PC-9 (cell line): ENCODE data around the gene LAMA5. TPM values are rescaled to one million over a fixed set of nuclear protein-coding genes. Genes with fewer than 3 reads are reported as not detected.

Experiments
- BruUV-seq: library from RNA; stranded (reverse); fragments of 400-500 nt; replicated peaks from 2 replicates; lab custom pipeline; 2021; lab: Mats Ljungman, UMichigan
- CTCF ChIA-PET: fragments of 300-600 bp; sonication (Branson Sonifier 250); formaldehyde crosslinking; loops from one replicate; lab custom pipeline; 2022; ENCODE audit warnings: antibody characterized with exemption; lab: Charles Lee
- POLR2A ChIA-PET: fragments of 300-600 bp; sonication (Branson Sonifier 250); formaldehyde crosslinking; loops from one replicate; lab custom pipeline; 2022; ENCODE audit warnings: antibody characterized with exemption; ENCODE audit not compliant: unreplicated experiment; lab: Charles Lee
- DNase-seq, 2 experiments: peaks; one replicate each; pipeline versions ENCODE4 v3.0.0 to v3.0.0-alpha.2; 2015 to 2022; ENCODE audit warnings: mixed read lengths in 1 of 2
- H2AFZ ChIP-seq: fragments of 200-600 bp; sonication (generic); 2 replicates; pipeline ENCODE4 v1.8.1; 2017; ENCODE audit warnings: antibody characterized with exemption
- H3F3A ChIP-seq: fragments of 200-600 bp; sonication (generic); 2 replicates; pipeline ENCODE4 v1.8.1; 2017; ENCODE audit warnings: antibody characterized with exemption, mild to moderate bottlenecking, low read depth; ENCODE audit not compliant: insufficient read depth
- H3K27ac ChIP-seq: fragments of 200-600 bp; sonication (generic); 2 replicates; pipeline ENCODE4 v1.6.1; 2016; ENCODE audit warnings: mixed run types
- H3K27me3 ChIP-seq: fragments of 200-600 bp; sonication (generic); 2 replicates; pipeline ENCODE4 v1.6.1; 2016; ENCODE audit warnings: low read depth, mixed run types; ENCODE audit not compliant: insufficient read depth
- H3K36me3 ChIP-seq: fragments of 200-600 bp; sonication (generic); 2 replicates; pipeline ENCODE4 v1.6.1; 2016; ENCODE audit warnings: low read depth, mixed run types
- H3K4me1 ChIP-seq: fragments of 200-600 bp; sonication (generic); replicated peaks from 2 replicates; pipeline ENCODE4 v1.6.1; 2016; ENCODE audit warnings: mixed run types; ENCODE audit not compliant: insufficient read depth
- H3K4me2 ChIP-seq: fragments of 200-600 bp; sonication (generic); 2 replicates; pipeline ENCODE4 v1.6.1; 2017; ENCODE audit warnings: mixed run types
- H3K4me3 ChIP-seq: fragments of 200-600 bp; sonication (generic); 2 replicates; pipeline ENCODE4 v1.6.1; 2016; ENCODE audit warnings: mixed run types
- H3K79me2 ChIP-seq: fragments of 200-600 bp; sonication (generic); 2 replicates; pipeline ENCODE4 v1.6.1; 2017; ENCODE audit warnings: low read depth, mixed run types
- H3K9me2 ChIP-seq: fragments of 200-600 bp; sonication (generic); 2 replicates; pipeline ENCODE4 v1.8.1; 2017; ENCODE audit warnings: mild to moderate bottlenecking; ENCODE audit not compliant: insufficient read depth
- H3K9me3 ChIP-seq: fragments of 200-600 bp; sonication (generic); 2 replicates; pipeline ENCODE4 v1.8.1; 2016; ENCODE audit warnings: low read depth; ENCODE audit not compliant: insufficient read depth
- H4K20me1 ChIP-seq: fragments of 200-600 bp; sonication (generic); 2 replicates; pipeline ENCODE4 v1.8.1; 2017; ENCODE audit not compliant: insufficient read depth
- EZH2 ChIP-seq: fragments of 200-600 bp; sonication (generic); IDR thresholded peaks from 2 replicates; pipeline ENCODE4 v1.8.0; 2017; ENCODE audit warnings: antibody characterized with exemption, low read depth
- intact Hi-C: fragments of 100-400 bp; cut with micrococcal nuclease; formaldehyde crosslinking; loops from one replicate; pipeline ENCODE4 v1.10.0; 2022; ENCODE audit not compliant: unreplicated experiment
- total RNA-seq: library from RNA; stranded (reverse); gene quantifications from 2 replicates; pipeline ENCODE4 v1.2.3, GENCODE V29; 2021
- TF ChIP-seq, protein P1 (sequence below): fragments of 200-600 bp; sonication (generic); conservative IDR thresholded peaks from 2 replicates; pipeline ENCODE4 v1.6.1; 2017; ENCODE audit warnings: mixed run types, antibody characterized with exemption, mild to moderate bottlenecking, moderate library complexity

The LAMA5 gene
- total RNA-seq, 1 experiment from 2014 or later, result 700 TPM

DNA sequence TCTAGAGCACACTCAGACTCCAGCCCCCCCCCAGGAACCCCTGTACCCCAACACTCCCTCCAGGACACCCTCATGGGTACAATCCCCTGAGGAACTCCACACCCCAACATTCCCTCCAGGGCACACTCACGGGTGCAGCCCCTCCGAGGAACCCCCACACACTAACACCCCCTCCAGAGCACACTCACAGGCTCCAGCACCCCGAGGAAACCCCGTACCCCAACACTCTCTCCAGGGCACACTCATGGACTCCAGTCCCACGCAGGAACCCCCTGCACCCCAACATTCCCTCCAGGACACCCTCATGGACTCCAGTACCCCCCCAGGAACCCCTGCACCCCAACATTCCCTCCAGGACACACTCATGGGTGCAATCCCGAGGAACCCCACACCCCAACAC, 31.6 kb downstream of the LAMA5 start:
- no peak overlapping the region for H3K27ac ChIP-seq
- peaks cover 36% of the 10 kb centered on the region for H3F3A ChIP-seq
- no peaks in the 10 kb centered on the region for H3K9me3 ChIP-seq
- TF ChIP-seq, protein P1, sequence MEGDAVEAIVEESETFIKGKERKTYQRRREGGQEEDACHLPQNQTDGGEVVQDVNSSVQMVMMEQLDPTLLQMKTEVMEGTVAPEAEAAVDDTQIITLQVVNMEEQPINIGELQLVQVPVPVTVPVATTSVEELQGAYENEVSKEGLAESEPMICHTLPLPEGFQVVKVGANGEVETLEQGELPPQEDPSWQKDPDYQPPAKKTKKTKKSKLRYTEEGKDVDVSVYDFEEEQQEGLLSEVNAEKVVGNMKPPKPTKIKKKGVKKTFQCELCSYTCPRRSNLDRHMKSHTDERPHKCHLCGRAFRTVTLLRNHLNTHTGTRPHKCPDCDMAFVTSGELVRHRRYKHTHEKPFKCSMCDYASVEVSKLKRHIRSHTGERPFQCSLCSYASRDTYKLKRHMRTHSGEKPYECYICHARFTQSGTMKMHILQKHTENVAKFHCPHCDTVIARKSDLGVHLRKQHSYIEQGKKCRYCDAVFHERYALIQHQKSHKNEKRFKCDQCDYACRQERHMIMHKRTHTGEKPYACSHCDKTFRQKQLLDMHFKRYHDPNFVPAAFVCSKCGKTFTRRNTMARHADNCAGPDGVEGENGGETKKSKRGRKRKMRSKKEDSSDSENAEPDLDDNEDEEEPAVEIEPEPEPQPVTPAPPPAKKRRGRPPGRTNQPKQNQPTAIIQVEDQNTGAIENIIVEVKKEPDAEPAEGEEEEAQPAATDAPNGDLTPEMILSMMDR, result no peak
- no peak for TF ChIP-seq EZH2
- H3K36me3 ChIP-seq, result peaks cover 42% of the 10 kb centered on the region
- H4K20me1 ChIP-seq, result peaks cover 68% of the 10 kb centered on the region
- no peak overlapping the region for H3K4me3 ChIP-seq
- CTCF ChIA-PET, result no interaction called here
- no peaks in the 10 kb centered on the region for H3K9me2 ChIP-seq
- H3K79me2 ChIP-seq, result peaks cover 32% of the 10 kb centered on the region
- H3K4me2 ChIP-seq, result no peak overlapping the region
- BruUV-seq, result no TSS peak
- H3K27me3 ChIP-seq, result no peaks in the 10 kb centered on the region
- POLR2A ChIA-PET, result no interaction called here
- DNase-seq, result no peak
- intact Hi-C loops, result no loop called here
- H3K4me1 ChIP-seq, result no peaks in the 10 kb centered on the region
- no peak overlapping the region for H2AFZ ChIP-seq

DNA sequence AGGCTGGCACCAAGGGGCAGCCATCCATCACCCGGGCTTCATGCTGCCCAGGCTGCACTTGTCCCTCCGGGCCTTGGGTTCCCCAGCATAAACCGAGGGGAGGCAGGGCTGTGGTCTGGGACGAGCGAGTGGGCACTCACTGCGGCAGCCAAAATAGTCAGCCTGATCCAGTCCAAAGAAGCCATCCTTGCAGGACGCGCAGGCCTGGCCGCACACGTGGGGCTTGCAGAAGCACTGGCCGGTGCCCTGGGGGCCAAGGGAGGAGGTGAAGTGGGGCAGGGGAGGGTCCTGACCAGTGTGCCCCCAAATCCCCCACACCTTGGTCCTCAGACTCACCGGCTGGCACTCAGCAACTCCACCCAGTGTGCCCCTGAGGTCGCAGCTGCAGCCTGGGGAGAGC, 32.2 kb downstream of the LAMA5 start:
- Histone ChIP-seq H3F3A (peaks cover 33% of the 10 kb centered on the region), H2AFZ (no peak overlapping the region), H3K4me2 (no peak overlapping the region), H3K27ac (no peak overlapping the region), H3K9me3 (no peaks in the 10 kb centered on the region), H3K9me2 (no peaks in the 10 kb centered on the region), H3K27me3 (no peaks in the 10 kb centered on the region), H3K4me1 (no peaks in the 10 kb centered on the region), H3K4me3 (no peak overlapping the region), H3K79me2 (peaks cover 31% of the 10 kb centered on the region), H3K36me3 (peaks cover 38% of the 10 kb centered on the region), H4K20me1 (peaks cover 70% of the 10 kb centered on the region)
- intact Hi-C loops, result no loop called here
- ChIA-PET POLR2A (no interaction called here), CTCF (no interaction called here)
- DNase-seq, result no peak
- no peak for TF ChIP-seq EZH2
- TF ChIP-seq, protein P1, result no peak
- no TSS peak for BruUV-seq

DNA sequence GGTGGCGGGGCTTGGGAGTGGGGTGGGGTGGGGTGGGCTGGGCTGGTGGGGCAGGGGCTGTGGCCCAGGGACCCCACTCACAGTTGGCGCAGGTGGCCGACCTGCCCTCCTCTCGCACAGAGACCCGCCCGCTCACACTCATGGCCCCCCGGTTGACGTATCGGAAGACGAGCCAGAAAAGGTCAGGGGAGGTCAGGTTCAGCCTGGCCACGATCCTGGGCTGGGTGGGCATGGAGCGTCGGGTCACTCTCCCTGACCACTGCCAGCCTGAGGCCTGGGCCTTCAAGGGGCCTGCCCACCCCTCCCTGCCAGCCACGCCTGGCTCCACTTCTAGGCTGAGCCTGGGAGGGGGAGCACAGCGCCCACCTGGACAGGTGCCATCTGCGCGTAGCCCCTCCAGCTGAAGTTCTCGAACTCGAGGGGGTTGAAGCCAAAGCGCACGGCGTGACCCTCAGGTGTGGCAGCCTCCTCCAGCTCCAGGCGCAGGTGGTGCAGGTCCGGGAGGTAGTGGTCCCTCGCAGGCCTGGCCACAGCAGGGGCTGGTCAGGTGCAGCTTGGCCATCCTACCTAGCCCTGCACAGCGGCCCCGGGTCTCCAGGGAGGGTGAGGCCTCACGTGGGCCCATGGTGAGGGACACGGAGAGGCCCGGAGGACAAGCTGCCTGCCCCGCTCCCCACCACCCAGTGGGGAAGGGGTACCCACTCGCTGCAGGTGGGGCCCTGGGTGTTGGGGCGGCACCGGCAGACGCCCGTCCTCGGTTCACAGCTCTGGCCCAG, 33.1 kb downstream of the LAMA5 start:
- Histone ChIP-seq H3K4me3 (no peak overlapping the region), H3F3A (peaks cover 33% of the 10 kb centered on the region), H3K27ac (no peak overlapping the region), H2AFZ (no peak overlapping the region), H4K20me1 (peaks cover 72% of the 10 kb centered on the region), H3K9me3 (no peaks in the 10 kb centered on the region), H3K4me2 (no peak overlapping the region), H3K9me2 (no peaks in the 10 kb centered on the region), H3K79me2 (peaks cover 29% of the 10 kb centered on the region; the same call in 1 of the 2 replicates), H3K27me3 (no peaks in the 10 kb centered on the region), H3K36me3 (peaks cover 35% of the 10 kb centered on the region), H3K4me1 (no peaks in the 10 kb centered on the region)
- no TSS peak for BruUV-seq
- no peak for TF ChIP-seq EZH2
- TF ChIP-seq, protein P1, result no peak
- intact Hi-C loops, result no loop called here
- ChIA-PET CTCF (no interaction called here), POLR2A (no interaction called here)
- DNase-seq, result no peak
